ENCODE data around the gene MACC1.
A peak's percentile ranks its signal among the peaks of the same experiment; 100 is the strongest.

MACC1 gene

GRCh38 chr7:20206104-20206896, 10.9 kb downstream of the MACC1 start:
- Histone ChIP-seq H2BK12ac (ENCODE audit: low read length) (no peak overlapping the region), H3K14ac (ENCODE audit: low read length) (no peak overlapping the region), H3K36me3 (ENCODE audit: control insufficient read depth in 1 of 2, insufficient read depth in 2 of 2, low read length in 2 of 2) (peaks cover 0 to 3% of the 10 kb centered on the region in 2 experiments), H4K91ac (ENCODE audit: low read depth, low read length) (no peak overlapping the region), H3K18ac (ENCODE audit: low read length) (no peak overlapping the region), H2AK5ac (ENCODE audit: low read length) (no peak overlapping the region), H3K4me1 (ENCODE audit: control insufficient read depth in 1 of 2, insufficient read depth in 2 of 2, low read length in 2 of 2) (peaks cover 0 to 3% of the 10 kb centered on the region in 2 experiments), H3K4ac (ENCODE audit: low read depth, low read length) (no peak overlapping the region), H4K12ac (ENCODE audit: low read depth, low read length) (no peak overlapping the region), H2BK5ac (ENCODE audit: low read depth, low read length, poor library complexity) (peak overlapping the region; percentile 4), H3K79me1 (ENCODE audit: low read length) (peaks cover 2% of the 10 kb centered on the region), H3K4me3 (ENCODE audit: low read depth, low read length) (no peak overlapping the region), H3K79me2 (ENCODE audit: control insufficient read depth, insufficient read depth, low read length, poor library complexity) (no peaks in the 10 kb centered on the region), H3K27ac (ENCODE audit: low read depth, low read length) (peak overlapping the region; percentile 42), H3K4me2 (ENCODE audit: low read length) (no peak overlapping the region), H3K27me3 (ENCODE audit: insufficient read depth, low read length) (no peaks in the 10 kb centered on the region), H2BK120ac (ENCODE audit: insufficient read depth, low read length, poor library complexity) (no peak overlapping the region), H4K8ac (ENCODE audit: low read depth, low read length) (no peak overlapping the region), H2AFZ (ENCODE audit: insufficient read depth, low read length, poor library complexity) (no peak overlapping the region), H3K9me3 (ENCODE audit: insufficient read depth, low read depth, low read length) (peaks cover 2% of the 10 kb centered on the region), H3K23ac (ENCODE audit: low read length) (no peak overlapping the region), H3K9ac (ENCODE audit: low read length) (no peak overlapping the region)
- no CpG with 5 or more reads among the region's 2 CpGs for WGBS (ENCODE audit: extremely low coverage, insufficient coverage, insufficient read length)
- DNase-seq, result peak; percentile 84 to 95

GRCh38 chr7:20203316-20203715, 13.9 kb downstream of the MACC1 start:
- H3K14ac ChIP-seq (ENCODE audit: low read length), result no peak overlapping the region
- no peak for DNase-seq
- no peaks in the 10 kb centered on the region for H3K79me2 ChIP-seq (ENCODE audit: control insufficient read depth, insufficient read depth, low read length, poor library complexity)
- H4K91ac ChIP-seq (ENCODE audit: low read depth, low read length), result no peak overlapping the region
- no peak overlapping the region for H2AFZ ChIP-seq (ENCODE audit: insufficient read depth, low read length, poor library complexity)
- no peak overlapping the region for H2BK120ac ChIP-seq (ENCODE audit: insufficient read depth, low read length, poor library complexity)
- no peak overlapping the region for H4K12ac ChIP-seq (ENCODE audit: low read depth, low read length)
- WGBS (ENCODE audit: extremely low coverage, insufficient coverage, insufficient read length), result no CpG with 5 or more reads among the region's 4 CpGs
- peaks cover 0 to 5% of the 10 kb centered on the region in 2 experiments for H3K4me1 ChIP-seq (ENCODE audit: control insufficient read depth in 1 of 2, insufficient read depth in 2 of 2, low read length in 2 of 2)
- H3K18ac ChIP-seq (ENCODE audit: low read length), result no peak overlapping the region
- no peak overlapping the region for H3K4me2 ChIP-seq (ENCODE audit: low read length)
- no peaks in the 10 kb centered on the region for H3K36me3 ChIP-seq (ENCODE audit: control insufficient read depth in 1 of 2, insufficient read depth in 2 of 2, low read length in 2 of 2)
- H2BK12ac ChIP-seq (ENCODE audit: low read length), result no peak overlapping the region
- no peaks in the 10 kb centered on the region for H3K9me3 ChIP-seq (ENCODE audit: insufficient read depth, low read depth, low read length)
- no peaks in the 10 kb centered on the region for H3K27me3 ChIP-seq (ENCODE audit: insufficient read depth, low read length)
- no peak overlapping the region for H3K4me3 ChIP-seq (ENCODE audit: low read depth, low read length)
- H3K4ac ChIP-seq (ENCODE audit: low read depth, low read length), result no peak overlapping the region
- no peak overlapping the region for H3K27ac ChIP-seq (ENCODE audit: low read depth, low read length)
- H3K79me1 ChIP-seq (ENCODE audit: low read length), result peaks cover 2% of the 10 kb centered on the region
- no peak overlapping the region for H3K9ac ChIP-seq (ENCODE audit: low read length)
- H3K23ac ChIP-seq (ENCODE audit: low read length), result no peak overlapping the region
- no peak overlapping the region for H2AK5ac ChIP-seq (ENCODE audit: low read length)
- H4K8ac ChIP-seq (ENCODE audit: low read depth, low read length), result no peak overlapping the region
- no peak overlapping the region for H2BK5ac ChIP-seq (ENCODE audit: low read depth, low read length, poor library complexity)

- Histone ChIP-seq H3K23ac (ENCODE audit: low read length) (no peak overlapping the region), H3K4me3 (ENCODE audit: low read depth, low read length) (no peak overlapping the region), H3K9ac (ENCODE audit: low read length) (no peak overlapping the region), H3K4me2 (ENCODE audit: low read length) (no peak overlapping the region), H2BK12ac (ENCODE audit: low read length) (no peak overlapping the region), H4K12ac (ENCODE audit: low read depth, low read length) (no peak overlapping the region), H2AK5ac (ENCODE audit: low read length) (no peak overlapping the region), H2BK120ac (ENCODE audit: insufficient read depth, low read length, poor library complexity) (no peak overlapping the region), H3K4me1 (ENCODE audit: control insufficient read depth in 1 of 2, insufficient read depth in 2 of 2, low read length in 2 of 2) (peaks cover 0 to 5% of the 10 kb centered on the region in 2 experiments), H3K14ac (ENCODE audit: low read length) (no peak overlapping the region), H2BK5ac (ENCODE audit: low read depth, low read length, poor library complexity) (no peak overlapping the region), H4K8ac (ENCODE audit: low read depth, low read length) (no peak overlapping the region), H3K79me2 (ENCODE audit: control insufficient read depth, insufficient read depth, low read length, poor library complexity) (no peaks in the 10 kb centered on the region), H3K18ac (ENCODE audit: low read length) (no peak overlapping the region), H3K9me3 (ENCODE audit: insufficient read depth, low read depth, low read length) (no peaks in the 10 kb centered on the region), H3K27ac (ENCODE audit: low read depth, low read length) (no peak overlapping the region), H3K79me1 (ENCODE audit: low read length) (peaks cover 2% of the 10 kb centered on the region), H3K27me3 (ENCODE audit: insufficient read depth, low read length) (no peaks in the 10 kb centered on the region), H2AFZ (ENCODE audit: insufficient read depth, low read length, poor library complexity) (no peak overlapping the region), H4K91ac (ENCODE audit: low read depth, low read length) (no peak overlapping the region), H3K4ac (ENCODE audit: low read depth, low read length) (no peak overlapping the region), H3K36me3 (ENCODE audit: control insufficient read depth in 1 of 2, insufficient read depth in 2 of 2, low read length in 2 of 2) (no peaks in the 10 kb centered on the region)
- peak in 1 of 2 donors; percentile 29 for DNase-seq
- no CpG with 5 or more reads among the region's 3 CpGs for WGBS (ENCODE audit: extremely low coverage, insufficient coverage, insufficient read length)
Observed at GRCh38 chr7:20201380-20201779, 15.8 kb downstream of the MACC1 start.

GRCh38 chr7:20200971-20201370, 16.2 kb downstream of the MACC1 start:
- no peak overlapping the region for H3K23ac ChIP-seq (ENCODE audit: low read length)
- H4K91ac ChIP-seq (ENCODE audit: low read depth, low read length), result no peak overlapping the region
- no peaks in the 10 kb centered on the region for H3K9me3 ChIP-seq (ENCODE audit: insufficient read depth, low read depth, low read length)
- H2BK120ac ChIP-seq (ENCODE audit: insufficient read depth, low read length, poor library complexity), result no peak overlapping the region
- H3K79me1 ChIP-seq (ENCODE audit: low read length), result no peaks in the 10 kb centered on the region
- H3K27ac ChIP-seq (ENCODE audit: low read depth, low read length), result no peak overlapping the region
- no peak overlapping the region for H2BK12ac ChIP-seq (ENCODE audit: low read length)
- H3K9ac ChIP-seq (ENCODE audit: low read length), result no peak overlapping the region
- no peak overlapping the region for H4K12ac ChIP-seq (ENCODE audit: low read depth, low read length)
- H3K79me2 ChIP-seq (ENCODE audit: control insufficient read depth, insufficient read depth, low read length, poor library complexity), result no peaks in the 10 kb centered on the region
- no peak overlapping the region for H3K18ac ChIP-seq (ENCODE audit: low read length)
- H3K36me3 ChIP-seq (ENCODE audit: control insufficient read depth in 1 of 2, insufficient read depth in 2 of 2, low read length in 2 of 2), result no peaks in the 10 kb centered on the region
- no peaks in the 10 kb centered on the region for H3K27me3 ChIP-seq (ENCODE audit: insufficient read depth, low read length)
- no peak overlapping the region for H2AK5ac ChIP-seq (ENCODE audit: low read length)
- no peak overlapping the region for H4K8ac ChIP-seq (ENCODE audit: low read depth, low read length)
- no peak overlapping the region for H3K4me2 ChIP-seq (ENCODE audit: low read length)
- no peak overlapping the region for H3K14ac ChIP-seq (ENCODE audit: low read length)
- no peak for DNase-seq
- H2AFZ ChIP-seq (ENCODE audit: insufficient read depth, low read length, poor library complexity), result no peak overlapping the region
- no peak overlapping the region for H2BK5ac ChIP-seq (ENCODE audit: low read depth, low read length, poor library complexity)
- H3K4me1 ChIP-seq (ENCODE audit: control insufficient read depth in 1 of 2, insufficient read depth in 2 of 2, low read length in 2 of 2), result peaks cover 0 to 3% of the 10 kb centered on the region in 2 experiments
- H3K4ac ChIP-seq (ENCODE audit: low read depth, low read length), result no peak overlapping the region
- no peak overlapping the region for H3K4me3 ChIP-seq (ENCODE audit: low read depth, low read length)
